Ishikawa (cell line): ENCODE results near the gene GRAMD1B.

Experiments
- CEBPB ChIP-seq: IDR thresholded peaks from 2 replicates; pipeline ENCODE4 v1.6.1; 2012
- CREB1 ChIP-seq: IDR thresholded peaks from 2 replicates; pipeline ENCODE4 v1.6.1; 2012; ENCODE audit warnings: low read depth
- EGR1 ChIP-seq: IDR thresholded peaks from 2 replicates; pipeline ENCODE4 v1.6.1; 2012
- EP300 ChIP-seq: IDR thresholded peaks from 2 replicates; pipeline ENCODE4 v1.6.1; 2012; ENCODE audit warnings: borderline replicate concordance
- FOXM1 ChIP-seq: IDR thresholded peaks from 2 replicates; pipeline ENCODE4 v1.6.1; 2012; ENCODE audit warnings: low read depth, borderline replicate concordance
- NFIC ChIP-seq: IDR thresholded peaks from 2 replicates; pipeline ENCODE4 v1.6.1; 2012
- RAD21 ChIP-seq: IDR thresholded peaks from 2 replicates; pipeline ENCODE4 v1.6.1; 2012; ENCODE audit warnings: low read depth
- TAF1 ChIP-seq: IDR thresholded peaks from 2 replicates; pipeline ENCODE4 v1.6.1; 2012; ENCODE audit warnings: low read depth, mild to moderate bottlenecking
- TCF12 ChIP-seq: IDR thresholded peaks from 2 replicates; pipeline ENCODE4 v1.6.1; 2012; ENCODE audit warnings: low read depth
- TEAD4 ChIP-seq: IDR thresholded peaks from 2 replicates; pipeline ENCODE4 v1.6.1; 2012
- YY1 ChIP-seq: IDR thresholded peaks from 2 replicates; pipeline ENCODE4 v1.6.1; 2012; ENCODE audit warnings: low read depth
- ZBTB7A ChIP-seq: IDR thresholded peaks from 2 replicates; pipeline ENCODE4 v1.6.1; 2012; ENCODE audit warnings: low read depth
- TF ChIP-seq, protein P1 (sequence below): IDR thresholded peaks from 2 replicates; pipeline ENCODE4 v1.6.1; 2012
- TF ChIP-seq, protein P2 (sequence below): IDR thresholded peaks from 2 replicates; pipeline ENCODE4 v1.6.1; 2012; ENCODE audit warnings: low read depth, mild to moderate bottlenecking
- TF ChIP-seq, protein P3 (sequence below): IDR thresholded peaks from 2 replicates; pipeline ENCODE4 v1.6.1; 2012

Gene GRAMD1B

DNA sequence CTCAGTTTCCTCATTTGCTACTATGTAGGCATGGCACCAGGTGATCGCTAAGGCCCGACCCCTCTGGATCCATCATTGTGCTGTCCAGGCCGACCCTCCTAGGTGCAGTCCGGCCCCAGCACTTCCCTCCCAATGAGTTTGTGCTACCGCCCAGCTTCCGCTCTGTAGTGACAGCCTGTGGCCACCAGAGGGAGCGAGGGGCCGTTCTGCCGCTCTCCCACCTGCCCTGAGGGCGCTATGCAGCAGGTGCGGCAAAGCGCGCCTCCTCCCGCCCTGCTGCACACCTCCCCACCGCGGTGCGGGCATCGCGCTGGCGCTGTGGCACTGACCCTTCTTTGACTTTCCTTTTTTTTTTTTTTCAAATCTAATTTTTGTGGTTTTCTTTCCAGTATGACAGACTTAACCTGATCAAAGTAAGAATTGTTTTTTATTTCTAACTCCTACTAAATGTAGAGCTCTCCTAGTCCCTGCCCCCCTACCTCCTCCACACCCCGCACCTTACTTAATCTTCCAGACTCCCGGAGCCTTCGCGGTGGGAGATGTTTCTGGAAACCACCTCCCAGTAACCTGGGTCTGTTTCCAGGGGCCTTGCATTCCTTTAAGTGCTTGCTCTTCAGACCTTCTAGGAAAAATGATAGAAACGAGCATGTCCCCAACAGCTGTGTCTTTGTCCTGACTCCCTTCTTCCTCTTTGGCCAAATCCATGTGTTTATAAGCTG, 150.6 kb downstream of the GRAMD1B start:
- TF ChIP-seq RAD21 (peak; percentile 64), TCF12 (0 out of 2 replicates have a peak, but pooled peaks have one; percentile 26), TEAD4 (no peak), FOXM1 (no peak), ZBTB7A (0 out of 2 replicates have a peak, but pooled peaks have one; percentile 57), CEBPB (no peak), NFIC (no peak), CREB1 (no peak)
- TF ChIP-seq, protein P1, sequence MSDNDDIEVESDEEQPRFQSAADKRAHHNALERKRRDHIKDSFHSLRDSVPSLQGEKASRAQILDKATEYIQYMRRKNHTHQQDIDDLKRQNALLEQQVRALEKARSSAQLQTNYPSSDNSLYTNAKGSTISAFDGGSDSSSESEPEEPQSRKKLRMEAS = peak; percentile 87
- TF ChIP-seq, protein P2, sequence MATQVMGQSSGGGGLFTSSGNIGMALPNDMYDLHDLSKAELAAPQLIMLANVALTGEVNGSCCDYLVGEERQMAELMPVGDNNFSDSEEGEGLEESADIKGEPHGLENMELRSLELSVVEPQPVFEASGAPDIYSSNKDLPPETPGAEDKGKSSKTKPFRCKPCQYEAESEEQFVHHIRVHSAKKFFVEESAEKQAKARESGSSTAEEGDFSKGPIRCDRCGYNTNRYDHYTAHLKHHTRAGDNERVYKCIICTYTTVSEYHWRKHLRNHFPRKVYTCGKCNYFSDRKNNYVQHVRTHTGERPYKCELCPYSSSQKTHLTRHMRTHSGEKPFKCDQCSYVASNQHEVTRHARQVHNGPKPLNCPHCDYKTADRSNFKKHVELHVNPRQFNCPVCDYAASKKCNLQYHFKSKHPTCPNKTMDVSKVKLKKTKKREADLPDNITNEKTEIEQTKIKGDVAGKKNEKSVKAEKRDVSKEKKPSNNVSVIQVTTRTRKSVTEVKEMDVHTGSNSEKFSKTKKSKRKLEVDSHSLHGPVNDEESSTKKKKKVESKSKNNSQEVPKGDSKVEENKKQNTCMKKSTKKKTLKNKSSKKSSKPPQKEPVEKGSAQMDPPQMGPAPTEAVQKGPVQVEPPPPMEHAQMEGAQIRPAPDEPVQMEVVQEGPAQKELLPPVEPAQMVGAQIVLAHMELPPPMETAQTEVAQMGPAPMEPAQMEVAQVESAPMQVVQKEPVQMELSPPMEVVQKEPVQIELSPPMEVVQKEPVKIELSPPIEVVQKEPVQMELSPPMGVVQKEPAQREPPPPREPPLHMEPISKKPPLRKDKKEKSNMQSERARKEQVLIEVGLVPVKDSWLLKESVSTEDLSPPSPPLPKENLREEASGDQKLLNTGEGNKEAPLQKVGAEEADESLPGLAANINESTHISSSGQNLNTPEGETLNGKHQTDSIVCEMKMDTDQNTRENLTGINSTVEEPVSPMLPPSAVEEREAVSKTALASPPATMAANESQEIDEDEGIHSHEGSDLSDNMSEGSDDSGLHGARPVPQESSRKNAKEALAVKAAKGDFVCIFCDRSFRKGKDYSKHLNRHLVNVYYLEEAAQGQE = no peak
- TF ChIP-seq, protein P3, sequence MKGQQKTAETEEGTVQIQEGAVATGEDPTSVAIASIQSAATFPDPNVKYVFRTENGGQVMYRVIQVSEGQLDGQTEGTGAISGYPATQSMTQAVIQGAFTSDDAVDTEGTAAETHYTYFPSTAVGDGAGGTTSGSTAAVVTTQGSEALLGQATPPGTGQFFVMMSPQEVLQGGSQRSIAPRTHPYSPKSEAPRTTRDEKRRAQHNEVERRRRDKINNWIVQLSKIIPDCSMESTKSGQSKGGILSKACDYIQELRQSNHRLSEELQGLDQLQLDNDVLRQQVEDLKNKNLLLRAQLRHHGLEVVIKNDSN = no peak

DNA sequence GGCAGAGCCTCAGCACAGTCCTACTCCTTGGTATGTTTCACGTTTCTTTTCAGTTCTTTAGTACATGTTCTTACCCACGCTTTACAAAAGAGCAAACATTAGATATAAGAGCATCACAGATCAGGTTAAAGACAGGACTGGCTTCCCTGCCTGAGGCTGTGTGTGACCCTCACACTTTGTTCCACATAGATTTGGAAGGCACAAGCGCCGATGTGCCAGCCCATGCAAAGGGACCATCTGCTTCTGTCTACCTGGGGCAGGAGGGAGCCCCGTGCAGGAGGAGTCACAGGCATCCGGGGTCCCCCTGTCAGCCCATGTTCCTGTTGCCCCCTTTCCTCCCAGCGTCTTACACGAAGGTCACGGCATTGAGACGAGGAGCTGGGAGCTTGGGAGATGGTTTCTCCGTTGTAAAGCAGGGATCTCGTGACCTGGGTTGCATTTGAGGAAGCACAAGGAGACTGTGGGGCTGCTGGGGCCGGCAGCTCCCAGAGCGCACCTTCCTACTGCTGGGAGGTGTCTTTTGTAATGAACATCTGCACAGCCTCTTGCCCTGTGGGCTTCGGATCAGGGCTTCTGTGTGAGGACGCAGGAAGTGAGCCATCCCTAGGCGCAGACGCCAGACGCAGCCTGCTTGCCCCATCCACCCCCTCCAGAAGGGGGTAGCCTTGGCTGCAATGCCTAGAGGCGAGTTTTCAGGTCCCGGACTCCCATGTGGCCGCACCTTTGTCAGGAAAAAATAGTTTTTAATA, 151.8 kb downstream of the GRAMD1B start:
- TF ChIP-seq YY1 = no peak
- TF ChIP-seq FOXM1 = no peak
- TF ChIP-seq, protein P1 = no peak
- TF ChIP-seq RAD21 = no peak
- TF ChIP-seq TEAD4 = no peak
- TF ChIP-seq TAF1 = no peak
- no peak for TF ChIP-seq TCF12
- TF ChIP-seq EGR1 = no peak
- TF ChIP-seq NFIC = no peak
- TF ChIP-seq CEBPB = no peak
- TF ChIP-seq, protein P3 = no peak
- TF ChIP-seq, protein P2 = no peak
- no peak for TF ChIP-seq CREB1
- TF ChIP-seq ZBTB7A = no peak
- no peak for TF ChIP-seq EP300

DNA sequence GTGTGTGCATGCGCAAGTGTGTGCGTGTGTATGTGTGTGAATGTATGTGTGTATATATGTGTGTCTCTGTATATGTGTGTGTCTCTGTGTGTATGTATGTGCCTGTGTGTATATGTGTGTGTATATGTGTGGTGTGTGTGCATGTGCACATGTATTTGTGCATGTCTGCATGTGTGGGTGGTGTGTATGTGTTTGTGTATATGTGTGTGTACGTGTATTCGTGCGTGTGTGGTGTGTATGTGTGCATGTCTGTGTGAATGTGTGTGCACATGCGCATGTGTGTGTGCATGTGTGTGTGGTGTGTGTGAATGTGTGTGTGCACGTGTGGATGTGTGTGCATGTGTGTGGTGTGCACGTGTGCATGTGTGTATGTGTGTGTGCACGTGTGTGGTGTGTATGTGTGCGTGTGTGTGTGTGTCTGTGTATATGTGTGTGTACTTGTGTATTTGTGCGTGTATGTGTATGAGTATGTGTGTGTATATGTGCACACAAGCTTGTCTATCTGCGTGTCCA, 153.0 kb downstream of the GRAMD1B start:
- TF ChIP-seq CEBPB = no peak
- TF ChIP-seq RAD21 = no peak
- no peak for TF ChIP-seq ZBTB7A
- TF ChIP-seq EGR1 = no peak
- TF ChIP-seq NFIC = no peak
- TF ChIP-seq, protein P2 = no peak
- TF ChIP-seq, protein P1 = no peak
- TF ChIP-seq TCF12 = no peak
- no peak for TF ChIP-seq TAF1
- TF ChIP-seq, protein P3 = no peak
- TF ChIP-seq YY1 = no peak
- TF ChIP-seq FOXM1 = no peak
- no peak for TF ChIP-seq TEAD4
- no peak for TF ChIP-seq CREB1
- no peak for TF ChIP-seq EP300
